Heart right ventricle (tissue), 16 donors: ENCODE measurements around the gene CORO1C. TPM values are rescaled to one million over a fixed set of nuclear protein-coding genes. Genes with fewer than 3 reads are reported as not detected.
A peak's percentile ranks its signal among the peaks of the same experiment; 100 is the strongest.

Experiments used
- ATAC-seq, 8 donors: fragments of 200-7000 bp; cut with Tn5 transposase; one replicate each; pipeline ENCODE4 v1.9.1; 2020; ENCODE audit warnings: mild to moderate bottlenecking in 8 of 8, moderate library complexity in 8 of 8, moderate number of reproducible peaks in 1 of 8
- DNase-seq, 2 donors: peaks; one replicate each; pipeline ENCODE4 v3.0.0-alpha.2; 2020
- H3K27ac ChIP-seq, 10 donors: fragments of 200-600 bp; sonication (generic) in 2 of 10; one replicate each; pipeline versions ENCODE4 v1.5.0 to v1.8.0; 2020 to 2022; ENCODE audit warnings: mild to moderate bottlenecking in 3 of 10
- H3K27me3 ChIP-seq, 7 donors: fragments of 200-600 bp; one replicate each; pipeline ENCODE4 v1.8.0; 2021 to 2022; ENCODE audit warnings: mild to moderate bottlenecking in 2 of 7
- H3K36me3 ChIP-seq, 9 donors: fragments of 200-600 bp; sonication (generic) in 1 of 9; one replicate each; pipeline versions ENCODE4 v1.5.0 to v1.8.0; 2020 to 2022; ENCODE audit warnings: mild to moderate bottlenecking in 2 of 9
- H3K4me1 ChIP-seq, 9 donors: fragments of 200-600 bp; sonication (generic) in 1 of 9; one replicate each; pipeline versions ENCODE4 v1.5.0 to v1.8.0; 2020 to 2022; ENCODE audit warnings: mild to moderate bottlenecking in 4 of 9
- H3K4me3 ChIP-seq, 10 donors: fragments of 200-600 bp; sonication (generic) in 2 of 10; one replicate each; pipeline versions ENCODE4 v1.5.0 to v1.8.0; 2020 to 2022; ENCODE audit warnings: mild to moderate bottlenecking in 7 of 10, moderate library complexity in 2 of 10
- H3K9me3 ChIP-seq, 11 donors: fragments of 200-600 bp in 10 of 11; sonication (generic) in 2 of 11; one replicate each; pipeline versions ENCODE4 v1.5.0 to v1.8.0; 2013 to 2022; ENCODE audit warnings: mild to moderate bottlenecking in 2 of 11, control low read depth in 1 of 11, moderate library complexity in 1 of 11
- CTCF ChIP-seq, 9 donors: fragments of 200-600 bp; sonication (generic) in 2 of 9; IDR thresholded peaks; one replicate each; pipeline versions ENCODE4 v1.5.0 to v1.8.0; 2021 to 2022; ENCODE audit warnings: antibody characterized with exemption in 9 of 9, mild to moderate bottlenecking in 5 of 9, moderate library complexity in 1 of 9
- WGBS, 2 donors: extraction: QIAGEN DNeasy Blood & Tissue Kit; methylation state at CpG; one replicate each; pipeline ENCODE4 v1.1.7; 2013; ENCODE audit warnings: inconsistent platforms in 1 of 2; 5-methylcytosine and 5-hydroxymethylcytosine counted together
- intact Hi-C, 10 donors: fragments of 100-400 bp; cut with DNase I; formaldehyde crosslinking; loops; one replicate each; pipeline versions ENCODE4 v1.11.1 to v1.14.2; 2022
- polyA plus RNA-seq, 2 donors: library from polyadenylated mRNA; stranded (reverse); fragments of 200-250 nt; gene quantifications; one replicate each; pipeline ENCODE4 v1.2.3, GENCODE V29; 2013
- total RNA-seq, 10 donors: library from RNA; stranded (reverse); fragmentation: NEBNext Ultra II Directional in 3 of 10; extraction: Animal tissue kit (Norgen Biotek cat#: 25700) in 3 of 10; gene quantifications; one replicate each; pipeline versions ENCODE4 v1.2.1 to v1.2.4, GENCODE V29; 2021 to 2023
- donor health status: Arrhythmogenic right ventricular cardiomyopathy.
- donor health status: ischemic (EF 13 %, LVEDD 7.1; RV severe dilation, severe dysfunction).
- donor health status: healthy with polysubstance abuse.
- donor health status: DM: no; HTN: yes; CAD: no.
- donor health status: DM: no; HTN: no; CAD: no.
- donor health status: ischemic (EF 25% LVEDD 6.9; RV normal size, moderate dysfunction).
- donor health status: ischemic (EF 25% LVEDD 5.7; RV mildly dilated, moderate dysfunction).
- donor health status: healthy.
- donor health status: DM: yes; HTN: yes; CAD: no.
- donor health status: Ischemic cardiomyopathy.
- donor health status: ischemic (EF 35%, LVEDD 5.7; RV mildly dilated, moderate dysfunction).
- donor health status: nonischemic (EF 11% LVEDD 7.7; RV severe dilation, severe dysfunction).
- donor health status: DM: yes; HTN: yes; CAD: no.
- donor health status: PGD.
- donor health status: ischemic (EF 29% LVEDD 5.4; RV normal size, mild dysfunction).
- donor health status: nonischemic (EF 23%, LVEDD 6.1; RV moderate dilation, normal function).

Gene CORO1C
- total and polyA plus RNA-seq, 12 donors: 25.5 to 88.6 (median 58.2) TPM

- intact Hi-C loops: loop anchor here in 2 of 10 donors (5.0 to 10.0 kb wide), 2 partner anchors 37 to 485 kb away; partner anchors contain the start of genes ALKBH2 (in 1 of the 2) and UNG (in 1 of the 2)
- WGBS, 2 donors: 31 to 39% methylated on average over 21 of the region's 21 CpGs
- DNase-seq (peak; percentile 73 to 84), ATAC-seq (peak; percentile 81 to 93 (median 86))
- H3K9me3 ChIP-seq: no peaks in the 10 kb centered on the region
- no peaks in the 10 kb centered on the region for H3K36me3 ChIP-seq
- no peak for TF ChIP-seq CTCF (IDR thresholded peaks at IDR 0.05)
- H3K27me3 ChIP-seq: no peaks in the 10 kb centered on the region
- peak overlapping the region in 1 of 10 donors; percentile 15 for H3K4me3 ChIP-seq
- H3K4me1 ChIP-seq: peaks cover 0 to 31% (median 11%) of the 10 kb centered on the region in 9 donors
- peak overlapping the region in 2 of 10 donors; percentile 6 to 12 for H3K27ac ChIP-seq
These were observed 121.6 kb downstream of the CORO1C start for GRCh38 chr12:108609537-108610335.

GRCh38 chr12:108608616-108609015 lies 122.7 kb downstream of the CORO1C start:
- Histone ChIP-seq H3K27ac (no peak overlapping the region), H3K4me3 (no peak overlapping the region), H3K36me3 (no peaks in the 10 kb centered on the region), H3K9me3 (no peaks in the 10 kb centered on the region), H3K27me3 (no peaks in the 10 kb centered on the region), H3K4me1 (peaks cover 0 to 27% (median 11%) of the 10 kb centered on the region in 9 donors)
- WGBS, 2 donors: 84% methylated on average over 5 of the region's 5 CpGs
- ATAC-seq (no peak), DNase-seq (no peak)
- intact Hi-C loops: loop anchor here in 1 of 10 donors (5.0 kb wide), 1 partner anchor 36 kb away; no protein-coding TSS in a partner anchor
- no peak for TF ChIP-seq CTCF (IDR thresholded peaks at IDR 0.05)

GRCh38 chr12:108607981-108608600 lies 123.2 kb downstream of the CORO1C start:
- intact Hi-C loops: loop anchor here in 1 of 10 donors (5.0 kb wide), 1 partner anchor 36 kb away; no protein-coding TSS in a partner anchor
- Histone ChIP-seq H3K9me3 (no peaks in the 10 kb centered on the region), H3K27me3 (no peaks in the 10 kb centered on the region), H3K4me3 (no peak overlapping the region), H3K4me1 (peaks cover 0 to 22% (median 11%) of the 10 kb centered on the region in 9 donors), H3K27ac (no peak overlapping the region), H3K36me3 (no peaks in the 10 kb centered on the region)
- 93 to 95% methylated on average over 10 of the region's 10 CpGs for WGBS, 2 donors
- DNase-seq (no peak), ATAC-seq (no peak)
- no peak for TF ChIP-seq CTCF (IDR thresholded peaks at IDR 0.05)

GRCh38 chr12:108606492-108606891 lies 124.8 kb downstream of the CORO1C start:
- no peaks in the 10 kb centered on the region for H3K36me3 ChIP-seq
- no peaks in the 10 kb centered on the region for H3K9me3 ChIP-seq
- H3K27ac ChIP-seq: no peak overlapping the region
- no peak for ATAC-seq
- no peak for DNase-seq
- TF ChIP-seq CTCF (IDR thresholded peaks at IDR 0.05): no peak
- 70 to 79% methylated on average over 9 of the region's 9 CpGs for WGBS, 2 donors
- no peak overlapping the region for H3K4me3 ChIP-seq
- no peaks in the 10 kb centered on the region for H3K27me3 ChIP-seq
- intact Hi-C loops: loop anchor here in 1 of 10 donors (5.0 kb wide), 1 partner anchor 34 kb away; no protein-coding TSS in a partner anchor
- H3K4me1 ChIP-seq: peaks cover 0 to 18% (median 9%) of the 10 kb centered on the region in 9 donors
